Psoas muscle (tissue), 8 donors: ENCODE data around the gene TCAIM. TPM values are rescaled to one million over a fixed set of nuclear protein-coding genes. Genes with fewer than 3 reads are reported as not detected.

Source experiments
- ATAC-seq, 4 donors: fragments of 200-7000 bp; cut with Tn5 transposase; one replicate each; pipeline ENCODE4 v1.9.1; 2020; ENCODE audit warnings: moderate library complexity in 3 of 4, mild to moderate bottlenecking in 2 of 4
- DNase-seq, 2 donors: peaks; one replicate each; pipeline ENCODE4 v3.0.0-alpha.2; 2020
- H3K27ac ChIP-seq: fragments of 200-600 bp; one replicate; pipeline ENCODE4 v1.8.0; 2022
- H3K27me3 ChIP-seq, 3 donors: fragments of 200-600 bp in 1 of 3; one replicate each; pipeline versions ENCODE4 v1.6.1 to v1.8.0; 2013 to 2022; ENCODE audit warnings: low read length in 2 of 3, mild to moderate bottlenecking in 2 of 3, moderate library complexity in 1 of 3; ENCODE audit not compliant: insufficient read depth in 3 of 3
- H3K36me3 ChIP-seq, 2 donors: fragments of 200-600 bp in 1 of 2; one replicate each; pipeline versions ENCODE4 v1.6.1 to v1.8.0; 2013 to 2022; ENCODE audit warnings: low read depth in 1 of 2, mild to moderate bottlenecking in 1 of 2, moderate library complexity in 1 of 2; ENCODE audit not compliant: insufficient read depth in 1 of 2
- H3K4me1 ChIP-seq: fragments of 200-600 bp; one replicate; pipeline ENCODE4 v1.8.0; 2022
- H3K4me3 ChIP-seq: fragments of 200-600 bp; one replicate; pipeline ENCODE4 v1.8.0; 2022; ENCODE audit warnings: mild to moderate bottlenecking
- H3K9me3 ChIP-seq: fragments of 200-600 bp; one replicate; pipeline ENCODE4 v1.8.0; 2022
- CTCF ChIP-seq: fragments of 200-600 bp; IDR thresholded peaks from one replicate; pipeline ENCODE4 v1.8.0; 2022; ENCODE audit warnings: antibody characterized with exemption
- WGBS, 3 donors: extraction: QIAGEN DNeasy Blood & Tissue Kit; methylation state at CpG; one replicate each; pipeline versions ENCODE4 v1.1.6 to v1.1.7; 2013; 5-methylcytosine and 5-hydroxymethylcytosine counted together
- intact Hi-C, 2 donors: fragments of 100-400 bp; cut with DNase I; formaldehyde crosslinking; loops; one replicate each; pipeline versions ENCODE4 v1.11.0 to v1.14.2; 2022
- polyA plus RNA-seq, 3 donors: library from polyadenylated mRNA; stranded (reverse); fragments of 200-250 nt; gene quantifications; one replicate each; pipeline ENCODE4 v1.2.3, GENCODE V29; 2013
- total RNA-seq, 4 donors: library from RNA; stranded (reverse); fragmentation: NEBNext Ultra II Directional in 2 of 4; extraction: Animal tissue kit (Norgen Biotek cat#: 25700) in 2 of 4; gene quantifications; one replicate each; pipeline versions ENCODE4 v1.2.1 to v1.2.4, GENCODE V29; 2021 to 2023
- donor health status: healthy with polysubstance abuse.
- donor health status: DM: no; HTN: no; CAD: no; lungs with moderate emphysema.
- donor health status: Bipolar disorder and iron deficiency.
- donor health status: healthy.
- donor health status: DM: yes; HTN: yes; CAD: no.
- donor health status: DM: no; HTN: no; CAD: no.
- donor health status: DM: no; HTN: no; CAD: no.
- donor health status: DM: yes; HTN: yes; CAD: no.

The TCAIM gene
- total and polyA plus RNA-seq, 7 donors = 13.3 to 31.0 (median 19.3) TPM

GRCh38 chr3:44446929-44447328 lies 108.4 kb downstream of the TCAIM start:
- DNase-seq (no peak), ATAC-seq (no peak)
- H3K27ac ChIP-seq = no peak overlapping the region
- WGBS, 3 donors = 92 to 97% (median 95%) methylated on average over 5 of the region's 5 CpGs
- no peaks in the 10 kb centered on the region for H3K4me1 ChIP-seq
- intact Hi-C loops = no loop called here
- H3K4me3 ChIP-seq = no peak overlapping the region
- peaks cover 13 to 89% of the 10 kb centered on the region in 2 donors for H3K36me3 ChIP-seq
- no peak for TF ChIP-seq CTCF
- H3K9me3 ChIP-seq = no peaks in the 10 kb centered on the region
- H3K27me3 ChIP-seq = no peaks in the 10 kb centered on the region

- no peak for DNase-seq
- H3K27ac ChIP-seq = no peak overlapping the region
- intact Hi-C loops = no loop called here
- H3K4me1 ChIP-seq = no peaks in the 10 kb centered on the region
- WGBS, 3 donors = 91 to 98% (median 92%) methylated on average over 3 of the region's 3 CpGs
- H3K36me3 ChIP-seq = peaks cover 14 to 100% of the 10 kb centered on the region in 2 donors
- no peak for ATAC-seq
- no peak for TF ChIP-seq CTCF
- no peaks in the 10 kb centered on the region for H3K27me3 ChIP-seq
- H3K9me3 ChIP-seq = no peaks in the 10 kb centered on the region
- H3K4me3 ChIP-seq = no peak overlapping the region
Measured at GRCh38 chr3:44451441-44451840, 112.9 kb downstream of the TCAIM start.

GRCh38 chr3:44454258-44454657 lies 115.7 kb downstream of the TCAIM start:
- 84 to 100% (median 99%) methylated on average over 4 of the region's 4 CpGs for WGBS, 3 donors
- ATAC-seq (no peak), DNase-seq (no peak)
- no peak for TF ChIP-seq CTCF
- Histone ChIP-seq H3K9me3 (no peaks in the 10 kb centered on the region), H3K4me3 (no peak overlapping the region), H3K36me3 (peaks cover 8 to 90% of the 10 kb centered on the region in 2 donors), H3K4me1 (no peaks in the 10 kb centered on the region), H3K27ac (no peak overlapping the region), H3K27me3 (no peaks in the 10 kb centered on the region)
- intact Hi-C loops = no loop called here

- Histone ChIP-seq H3K27ac (no peak overlapping the region), H3K4me1 (no peaks in the 10 kb centered on the region), H3K9me3 (peaks cover 8% of the 10 kb centered on the region), H3K27me3 (no peaks in the 10 kb centered on the region), H3K36me3 (peaks cover 6 to 79% of the 10 kb centered on the region in 2 donors), H3K4me3 (no peak overlapping the region)
- DNase-seq (no peak), ATAC-seq (no peak)
- intact Hi-C loops = no loop called here
- 96 to 98% (median 96%) methylated on average over 10 of the region's 10 CpGs for WGBS, 3 donors
- TF ChIP-seq CTCF = no peak
Measured at GRCh38 chr3:44455318-44455717, 116.8 kb downstream of the TCAIM start.

Other genes starting within 250 kb of the TCAIM start
- not detected for gene TOPAZ1, start 96.9 kb upstream of the TCAIM start, total RNA-seq
- not detected for gene TOPAZ1, start 96.9 kb upstream of the TCAIM start, polyA plus RNA-seq
- gene ZNF445, start 138.9 kb downstream of the TCAIM start, total RNA-seq = 10 to 100 TPM in 1 of 4 donors, 1 to 10 TPM in 3; 7.3 to 16.8 (median 9.7) TPM
- 1 to 10 TPM; 1.6 to 8.0 (median 2.5) TPM for gene ZNF445, start 138.9 kb downstream of the TCAIM start, polyA plus RNA-seq
- gene ZKSCAN7, start 216.4 kb downstream of the TCAIM start, total RNA-seq = 1 to 10 TPM in 3 of 4 donors, under 1 TPM in 1; 0.99 to 2.1 (median 1.2) TPM
- gene ZKSCAN7, start 216.4 kb downstream of the TCAIM start, polyA plus RNA-seq = under 1 TPM; 0.59 to 0.95 (median 0.79) TPM
- 1 to 10 TPM in 1 of 4 donors, under 1 TPM in 3; 0.24 to 1.2 (median 0.74) TPM for gene ZNF660, start 246.2 kb downstream of the TCAIM start, total RNA-seq
- gene ZNF660, start 246.2 kb downstream of the TCAIM start, polyA plus RNA-seq = under 1 TPM; 0.18 to 0.21 (median 0.18) TPM